Mesothelial cell of epicardium (in vitro differentiated cells): ENCODE measurements around the gene ALS2. TPM values are rescaled to one million over a fixed set of nuclear protein-coding genes. Genes with fewer than 3 reads are reported as not detected.
A peak's percentile ranks its signal among the peaks of the same experiment; 100 is the strongest.

Experiments used
- DNase-seq, 2 experiments: peaks; one replicate each; pipeline ENCODE4 v3.0.0; 2021; ENCODE audit warnings: low spot score in 2 of 2; ENCODE audit not compliant: unreplicated experiment in 2 of 2
- H3K27ac Mint-ChIP-seq: 2 replicates; pipeline ENCODE4 v1.8.0; 2021; ENCODE audit warnings: mixed read lengths
- H3K27me3 Mint-ChIP-seq: 2 replicates; pipeline ENCODE4 v1.8.0; 2021; ENCODE audit warnings: low read depth, mixed read lengths
- H3K36me3 Mint-ChIP-seq: 2 replicates; pipeline ENCODE4 v1.8.0; 2021; ENCODE audit warnings: mixed read lengths
- H3K4me1 Mint-ChIP-seq: 2 replicates; pipeline ENCODE4 v1.8.0; 2021; ENCODE audit warnings: mixed read lengths
- H3K4me3 Mint-ChIP-seq: 2 replicates; pipeline ENCODE4 v1.8.0; 2021; ENCODE audit warnings: mild to moderate bottlenecking, moderate library complexity, mixed read lengths
- H3K9me3 Mint-ChIP-seq: 2 replicates; pipeline ENCODE4 v1.8.0; 2021; ENCODE audit warnings: mixed read lengths
- CTCF ChIP-seq: fragments of 200-600 bp; sonication (generic); IDR thresholded peaks from one replicate; pipeline ENCODE4 v1.5.0; 2021; ENCODE audit warnings: antibody characterized with exemption; ENCODE audit not compliant: unreplicated experiment
- total RNA-seq: library from RNA; stranded (reverse); gene quantifications from 3 replicates; pipeline ENCODE4 v1.2.1, GENCODE V29; 2021

ALS2 gene
- total RNA-seq = 36.1 to 40.8 TPM (median 36.5 TPM) in 3 replicates

- Mint-ChIP-seq H3K27ac (peak within 1 kb of the TSS; percentile 95), H3K4me3 (peak within 1 kb of the TSS; percentile 92), H3K9me3 (no peaks in the 10 kb centered on the region), H3K36me3 (no peaks in the 10 kb centered on the region), H3K4me1 (peaks cover 36% of the 10 kb centered on the region), H3K27me3 (peaks cover 3% of the 10 kb centered on the region)
- TF ChIP-seq CTCF = no peak
- peak; percentile 91 to 93 for DNase-seq
Measured at GRCh38 chr2:201780674-201781493, at the start of gene ALS2. ALS2 (minus strand) TSS chr2:201780933; CDS start chr2:201768885, 12,048 bp downstream.

GRCh38 chr2:201828220-201828619 lies 47.5 kb upstream of the ALS2 start:
- H3K4me3 Mint-ChIP-seq = no peak overlapping the region
- no peaks in the 10 kb centered on the region for H3K27me3 Mint-ChIP-seq
- H3K4me1 Mint-ChIP-seq = no peaks in the 10 kb centered on the region
- H3K36me3 Mint-ChIP-seq = peaks cover 3% of the 10 kb centered on the region
- peaks cover 8% of the 10 kb centered on the region for H3K9me3 Mint-ChIP-seq
- TF ChIP-seq CTCF = no peak
- no peak for DNase-seq
- no peak overlapping the region for H3K27ac Mint-ChIP-seq

- Mint-ChIP-seq H3K27ac (no peak overlapping the region), H3K4me1 (peaks cover 1% of the 10 kb centered on the region), H3K4me3 (no peak overlapping the region), H3K27me3 (no peaks in the 10 kb centered on the region), H3K9me3 (peaks cover 8% of the 10 kb centered on the region), H3K36me3 (peaks cover 3% of the 10 kb centered on the region)
- no peak for TF ChIP-seq CTCF
- DNase-seq = no peak
Measured at GRCh38 chr2:201827621-201828020, 46.9 kb upstream of the ALS2 start.

- Mint-ChIP-seq H3K9me3 (peaks cover 5% of the 10 kb centered on the region), H3K4me1 (peaks cover 19% of the 10 kb centered on the region), H3K4me3 (no peak overlapping the region), H3K36me3 (no peaks in the 10 kb centered on the region), H3K27me3 (no peaks in the 10 kb centered on the region), H3K27ac (no peak overlapping the region)
- no peak for DNase-seq
- no peak for TF ChIP-seq CTCF
Measured at GRCh38 chr2:201824212-201824611, 43.5 kb upstream of the ALS2 start.

GRCh38 chr2:201821080-201821479 lies 40.3 kb upstream of the ALS2 start:
- no peaks in the 10 kb centered on the region for H3K27me3 Mint-ChIP-seq
- no peak for TF ChIP-seq CTCF
- peaks cover 19% of the 10 kb centered on the region for H3K4me1 Mint-ChIP-seq
- no peak overlapping the region for H3K4me3 Mint-ChIP-seq
- peaks cover 11% of the 10 kb centered on the region for H3K9me3 Mint-ChIP-seq
- no peak overlapping the region for H3K27ac Mint-ChIP-seq
- DNase-seq = no peak
- H3K36me3 Mint-ChIP-seq = peaks cover 6% of the 10 kb centered on the region
